HEK293T (cell line): ENCODE results near the gene RPS15A.
"Not testable (repeated sequence)": the region's sequence is repeated elsewhere in the genome, so short reads cannot be mapped to it uniquely, and the experiment has no call there.

Experiments
- ARNT ChIP-seq: fragments of 450-650 bp; IDR thresholded peaks from 2 replicates; pipeline ENCODE4 v1.6.1; 2017; ENCODE audit warnings: mild to moderate bottlenecking
- BHLHE40 ChIP-seq: fragments of 450-650 bp; IDR thresholded peaks from 2 replicates; pipeline ENCODE4 v1.6.1; 2016; ENCODE audit warnings: mild to moderate bottlenecking, moderate library complexity, borderline replicate concordance
- ELF4 ChIP-seq: fragments of 450-650 bp; IDR thresholded peaks from 2 replicates; pipeline ENCODE4 v1.6.1; 2017; ENCODE audit warnings: antibody characterized with exemption
- FOXK2 ChIP-seq: fragments of 450-650 bp; IDR thresholded peaks from 2 replicates; pipeline ENCODE4 v1.6.1; 2016; ENCODE audit warnings: mild to moderate bottlenecking
- FOXM1 ChIP-seq: fragments of 450-650 bp; IDR thresholded peaks from 2 replicates; pipeline ENCODE4 v1.6.1; 2017; ENCODE audit warnings: mild to moderate bottlenecking, borderline replicate concordance
- HDGF ChIP-seq: fragments of 450-650 bp; IDR thresholded peaks from 2 replicates; pipeline ENCODE4 v1.6.1; 2017; ENCODE audit warnings: antibody characterized with exemption, borderline replicate concordance
- L3MBTL2 ChIP-seq: fragments of 450-650 bp; conservative IDR thresholded peaks from 2 replicates; pipeline ENCODE4 v1.6.1; 2016; ENCODE audit warnings: mild to moderate bottlenecking
- LEF1 ChIP-seq: fragments of 450-650 bp; IDR thresholded peaks from 2 replicates; pipeline ENCODE4 v1.6.1; 2017; ENCODE audit warnings: mild to moderate bottlenecking, borderline replicate concordance
- SP1 ChIP-seq: fragments of 450-650 bp; IDR thresholded peaks from 2 replicates; pipeline ENCODE4 v1.6.1; 2017
- SUZ12 ChIP-seq: fragments of 450-650 bp; IDR thresholded peaks from 2 replicates; pipeline ENCODE4 v1.6.1; 2016; ENCODE audit warnings: mild to moderate bottlenecking
- TARDBP ChIP-seq: fragments of 450-650 bp; IDR thresholded peaks from 2 replicates; pipeline ENCODE4 v1.6.1; 2016
- ZNF384 ChIP-seq: fragments of 450-650 bp; IDR thresholded peaks from 2 replicates; pipeline ENCODE4 v1.6.1; 2016

GRCh38 chr16:18780460-18781026 lies 9.6 kb downstream of the RPS15A start:
- TF ChIP-seq TARDBP, HDGF, ZNF384, BHLHE40, FOXM1, ELF4, LEF1, ARNT, SUZ12, FOXK2, L3MBTL2, SP1: not testable (repeated sequence)
